Right cardiac atrium (tissue), 5 donors: Measurements from ENCODE around the gene TENM4. TPM values are rescaled to one million over a fixed set of nuclear protein-coding genes. Genes with fewer than 3 reads are reported as not detected.

Source experiments
- ATAC-seq, 2 donors: fragments of 200-7000 bp; cut with Tn5 transposase; one replicate each; pipeline versions ENCODE4 v1.8.0 to v1.9.1; 2020; ENCODE audit warnings: moderate library complexity in 2 of 2, mild to moderate bottlenecking in 1 of 2
- DNase-seq, 3 donors: peaks; one replicate each; pipeline ENCODE4 v3.0.0-alpha.2; 2020
- H3K27ac ChIP-seq: one replicate; pipeline ENCODE4 v1.5.1; 2013; ENCODE audit warnings: mild to moderate bottlenecking, low read length, control low read depth, moderate library complexity
- H3K27me3 ChIP-seq: one replicate; pipeline ENCODE4 v1.6.1; 2013; ENCODE audit not compliant: control insufficient read depth, insufficient read depth
- H3K4me1 ChIP-seq: one replicate; pipeline ENCODE4 v1.6.1; 2013; ENCODE audit warnings: low read length; ENCODE audit not compliant: control insufficient read depth, insufficient read depth
- H3K4me3 ChIP-seq: one replicate; pipeline ENCODE4 v1.5.1; 2013; ENCODE audit warnings: low read length, control low read depth
- H3K9me3 ChIP-seq: one replicate; pipeline ENCODE4 v1.6.1; 2013; ENCODE audit warnings: low read length; ENCODE audit not compliant: control insufficient read depth
- WGBS: extraction: QIAGEN DNeasy Blood & Tissue Kit; methylation state at CpG from one replicate; pipeline ENCODE4 v1.1.7; 2013; 5-methylcytosine and 5-hydroxymethylcytosine counted together
- intact Hi-C, 4 donors: fragments of 100-400 bp; cut with DNase I; formaldehyde crosslinking; loops; one replicate each; pipeline versions ENCODE4 v1.11.0 to v1.14.0; 2022 to 2023
- polyA plus RNA-seq: library from polyadenylated mRNA; stranded (reverse); fragments of 200-250 nt; gene quantifications from one replicate; pipeline ENCODE4 v1.2.3, GENCODE V29; 2013
- total RNA-seq, 4 donors: library from RNA; stranded (reverse); fragmentation: NEBNext Ultra II Directional; extraction: Animal tissue kit (Norgen Biotek cat#: 25700); gene quantifications; one replicate each; pipeline ENCODE4 v1.2.1, GENCODE V29; 2021
- donor health status: healthy with polysubstance abuse.
- donor health status: DM: no; HTN: yes; CAD: no.
- donor health status: DM: no; HTN: no; CAD: no.
- donor health status: DM: no; HTN: yes; CAD: no; lungs with severe emphysema.
- donor health status: DM: yes; HTN: yes; CAD: no.

The TENM4 gene
- total and polyA plus RNA-seq, 5 donors, result 0.26 to 2.3 (median 0.71) TPM

GRCh38 chr11:79325851-79326250 is 115.0 kb downstream of the TENM4 start:
- no peak overlapping the region for H3K27ac ChIP-seq
- H3K4me1 ChIP-seq, result no peaks in the 10 kb centered on the region
- DNase-seq (no peak), ATAC-seq (no peak)
- no peak overlapping the region for H3K4me3 ChIP-seq
- 92% methylated on average over 10 of the region's 10 CpGs for WGBS
- no peaks in the 10 kb centered on the region for H3K9me3 ChIP-seq
- intact Hi-C loops, result no loop called here
- no peaks in the 10 kb centered on the region for H3K27me3 ChIP-seq

GRCh38 chr11:79321263-79321662 is 119.6 kb downstream of the TENM4 start:
- no peaks in the 10 kb centered on the region for H3K9me3 ChIP-seq
- H3K27ac ChIP-seq, result no peak overlapping the region
- no peaks in the 10 kb centered on the region for H3K27me3 ChIP-seq
- no peak for DNase-seq
- no peaks in the 10 kb centered on the region for H3K4me1 ChIP-seq
- intact Hi-C loops, result loop anchor here in 1 of 4 donors (5.0 kb wide), 1 partner anchor 54 kb away; no protein-coding TSS in a partner anchor
- H3K4me3 ChIP-seq, result no peak overlapping the region
- ATAC-seq, result no peak
- WGBS, result 54% methylated on average over 6 of the region's 6 CpGs

DNA sequence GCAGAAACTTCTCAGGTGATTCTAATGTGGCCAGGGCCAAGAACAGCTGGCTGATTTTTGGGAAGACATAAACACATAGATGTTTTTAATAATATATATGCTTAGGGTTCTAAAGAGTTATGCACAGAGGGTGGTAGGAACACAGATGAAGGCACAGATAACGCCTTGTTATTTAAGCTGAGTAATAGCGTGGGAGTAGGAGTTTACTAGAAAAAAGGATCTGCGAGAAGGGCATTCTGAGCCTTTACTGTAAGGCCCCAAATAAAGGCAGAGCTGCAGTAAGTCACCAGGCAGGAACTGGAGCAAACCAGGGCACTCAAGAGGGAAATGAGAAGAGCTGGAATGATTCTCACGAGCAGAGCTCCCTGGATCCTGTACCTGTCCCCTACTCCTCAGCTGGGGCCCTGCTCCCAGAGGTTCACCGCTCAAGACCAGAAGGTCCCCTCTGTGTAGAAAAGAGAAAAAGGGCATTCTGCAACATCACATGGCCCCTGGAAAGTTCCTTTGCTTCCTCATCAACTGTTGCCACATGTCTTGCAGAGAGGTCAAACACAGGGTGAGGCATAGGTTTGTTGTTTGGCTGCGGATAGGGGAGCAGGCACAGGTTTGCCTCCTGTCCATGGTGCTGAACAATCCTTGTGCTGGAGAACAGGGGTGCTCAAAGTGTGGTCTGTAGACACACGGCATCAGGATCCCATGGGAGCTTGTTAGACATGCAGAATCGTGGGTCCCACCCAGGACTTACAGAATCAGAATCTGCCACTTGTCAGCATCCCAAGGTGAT is 125.7 kb downstream of the TENM4 start:
- DNase-seq (no peak), ATAC-seq (no peak)
- WGBS, result 70% methylated on average over 8 of the region's 8 CpGs
- H3K9me3 ChIP-seq, result no peaks in the 10 kb centered on the region
- no peak overlapping the region for H3K27ac ChIP-seq
- H3K27me3 ChIP-seq, result no peaks in the 10 kb centered on the region
- H3K4me3 ChIP-seq, result no peak overlapping the region
- no peaks in the 10 kb centered on the region for H3K4me1 ChIP-seq
- intact Hi-C loops, result no loop called here

DNA sequence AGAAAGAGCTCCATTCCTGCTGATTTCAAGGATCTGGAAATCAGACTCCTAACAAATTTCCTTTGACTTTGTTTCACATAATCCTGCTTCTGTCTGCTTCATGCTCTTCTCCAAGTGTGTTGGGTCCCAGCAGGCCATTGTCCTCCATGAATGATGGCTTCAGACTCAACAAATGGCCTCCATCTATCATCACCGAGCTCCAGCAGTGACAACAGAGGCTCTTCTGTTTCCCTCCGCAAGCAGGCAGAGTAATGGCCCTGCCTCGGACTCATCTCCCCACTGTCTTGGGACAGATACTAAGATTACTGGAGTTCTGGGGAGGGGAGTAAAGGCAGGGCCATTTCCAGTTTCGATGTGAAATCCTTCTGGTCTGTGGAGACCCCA is 127.3 kb downstream of the TENM4 start:
- Histone ChIP-seq H3K4me3 (no peak overlapping the region), H3K27ac (no peak overlapping the region), H3K4me1 (no peaks in the 10 kb centered on the region), H3K9me3 (no peaks in the 10 kb centered on the region), H3K27me3 (no peaks in the 10 kb centered on the region)
- 44% methylated on average over 4 of the region's 4 CpGs for WGBS
- DNase-seq (no peak), ATAC-seq (no peak)
- intact Hi-C loops, result no loop called here

GRCh38 chr11:79312617-79313529 is 128.0 kb downstream of the TENM4 start:
- Histone ChIP-seq H3K27ac (no peak overlapping the region), H3K27me3 (no peaks in the 10 kb centered on the region), H3K4me1 (no peaks in the 10 kb centered on the region), H3K9me3 (no peaks in the 10 kb centered on the region), H3K4me3 (no peak overlapping the region)
- intact Hi-C loops, result no loop called here
- ATAC-seq (peak in 1 of 2 donors; percentile 35), DNase-seq (peak in 1 of 3 donors; percentile 42)
- 29% methylated on average over 6 of the region's 6 CpGs for WGBS

DNA sequence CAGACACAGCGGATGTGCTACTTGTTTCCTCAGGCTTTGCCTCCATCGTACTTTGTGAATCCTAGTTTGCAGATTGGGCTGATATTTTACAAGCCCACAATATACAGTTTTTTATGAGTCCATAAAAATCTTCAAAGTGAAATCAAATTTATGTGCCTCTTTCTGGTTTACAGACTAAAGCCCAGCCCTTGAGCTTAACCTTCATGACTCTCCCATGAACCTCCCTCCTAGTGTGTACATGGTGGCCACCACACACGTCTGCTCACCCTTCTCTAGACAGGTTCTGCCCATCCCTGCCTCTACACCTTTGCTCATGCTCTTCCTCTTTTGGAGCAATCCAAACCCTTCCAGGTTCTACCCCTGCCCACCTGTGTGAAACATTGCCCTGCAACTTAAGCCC is 129.4 kb downstream of the TENM4 start:
- DNase-seq (no peak), ATAC-seq (no peak)
- no peaks in the 10 kb centered on the region for H3K9me3 ChIP-seq
- no peak overlapping the region for H3K4me3 ChIP-seq
- intact Hi-C loops, result no loop called here
- no peaks in the 10 kb centered on the region for H3K27me3 ChIP-seq
- H3K4me1 ChIP-seq, result no peaks in the 10 kb centered on the region
- H3K27ac ChIP-seq, result no peak overlapping the region
- 94% methylated on average over 3 of the region's 3 CpGs for WGBS

DNA sequence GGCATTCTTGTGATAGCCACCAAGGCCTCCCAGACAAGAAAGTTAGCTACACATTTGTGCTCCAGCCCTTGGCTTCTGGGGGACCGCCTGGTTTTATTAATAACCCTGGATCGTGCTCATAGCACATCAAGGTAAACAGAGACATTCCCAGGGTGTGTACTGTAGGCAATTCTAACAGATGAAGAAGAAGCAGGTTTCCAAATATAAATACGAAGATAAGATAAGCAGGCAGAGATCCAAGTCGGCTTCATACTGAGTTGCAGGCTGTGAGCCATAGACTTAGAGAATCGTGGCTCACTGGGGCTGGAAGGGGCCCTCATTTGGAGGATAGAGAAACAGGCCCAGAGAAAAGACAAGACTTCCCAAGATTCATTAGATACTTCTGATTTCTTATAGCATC is 131.4 kb downstream of the TENM4 start:
- DNase-seq (no peak), ATAC-seq (no peak)
- H3K4me3 ChIP-seq, result no peak overlapping the region
- H3K27me3 ChIP-seq, result no peaks in the 10 kb centered on the region
- intact Hi-C loops, result no loop called here
- H3K9me3 ChIP-seq, result no peaks in the 10 kb centered on the region
- WGBS, result 33% methylated on average over 5 of the region's 5 CpGs
- H3K27ac ChIP-seq, result no peak overlapping the region
- no peaks in the 10 kb centered on the region for H3K4me1 ChIP-seq

DNA sequence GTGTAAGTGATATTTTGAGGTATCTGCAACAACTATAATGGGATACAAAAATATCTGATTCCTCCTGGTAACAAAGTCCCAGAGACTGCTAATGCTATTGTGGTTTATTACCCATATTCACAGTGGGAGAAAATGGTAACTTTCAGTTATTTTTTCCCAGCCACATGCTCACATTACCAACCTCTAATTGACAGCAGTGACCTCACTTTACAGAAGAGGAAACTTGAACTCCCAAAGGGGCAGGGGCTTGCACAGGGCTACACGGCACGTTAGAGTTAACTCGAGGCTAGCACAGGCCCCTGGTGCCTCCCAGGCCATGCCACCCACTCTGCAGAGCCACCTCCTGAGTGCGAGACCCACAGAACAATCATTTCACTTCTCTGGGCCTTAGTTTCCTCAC is 132.4 kb downstream of the TENM4 start:
- 60% methylated on average over 4 of the region's 4 CpGs for WGBS
- no peak overlapping the region for H3K27ac ChIP-seq
- no peak for ATAC-seq
- intact Hi-C loops, result no loop called here
- H3K4me3 ChIP-seq, result no peak overlapping the region
- no peak for DNase-seq
- no peaks in the 10 kb centered on the region for H3K27me3 ChIP-seq
- H3K9me3 ChIP-seq, result no peaks in the 10 kb centered on the region
- H3K4me1 ChIP-seq, result no peaks in the 10 kb centered on the region

DNA sequence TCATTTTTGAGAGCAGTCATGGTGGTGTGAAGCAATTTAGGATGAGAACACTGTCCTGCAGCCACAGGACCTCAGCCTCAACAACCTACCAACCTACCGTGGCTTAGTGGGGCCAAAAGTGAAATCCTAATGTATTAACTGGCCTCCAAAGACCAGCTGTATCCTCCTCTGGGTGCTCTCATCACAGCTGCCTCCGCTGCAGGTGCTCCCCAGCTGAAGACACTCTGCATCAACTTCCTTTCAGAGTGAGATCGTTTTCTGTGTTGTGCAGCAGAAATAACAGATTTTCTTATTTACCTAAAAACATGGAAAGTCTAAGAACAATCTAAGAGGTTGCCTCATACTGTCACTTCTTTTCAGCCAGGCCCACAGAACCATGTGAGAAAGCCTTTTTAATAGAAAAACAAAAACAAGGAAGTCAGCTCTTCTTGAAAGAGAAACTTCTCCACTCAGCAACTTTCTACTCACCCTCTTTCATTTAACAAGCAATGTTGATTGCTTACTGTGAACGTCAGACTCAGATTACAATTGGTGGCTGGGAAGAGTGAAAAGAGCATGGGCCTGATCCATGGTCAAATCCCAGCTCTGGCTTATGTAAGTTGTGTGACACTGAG is 136.1 kb downstream of the TENM4 start:
- no peaks in the 10 kb centered on the region for H3K4me1 ChIP-seq
- ATAC-seq (no peak), DNase-seq (no peak)
- WGBS, result 59% methylated on average over 4 of the region's 4 CpGs
- H3K9me3 ChIP-seq, result no peaks in the 10 kb centered on the region
- H3K27ac ChIP-seq, result no peak overlapping the region
- no peaks in the 10 kb centered on the region for H3K27me3 ChIP-seq
- no peak overlapping the region for H3K4me3 ChIP-seq
- intact Hi-C loops, result no loop called here

GRCh38 chr11:79296141-79296540 is 144.7 kb downstream of the TENM4 start:
- DNase-seq (no peak), ATAC-seq (no peak)
- Histone ChIP-seq H3K9me3 (no peaks in the 10 kb centered on the region), H3K4me1 (no peaks in the 10 kb centered on the region), H3K27me3 (no peaks in the 10 kb centered on the region), H3K4me3 (no peak overlapping the region), H3K27ac (no peak overlapping the region)
- WGBS, result 44% methylated on average over 3 of the region's 3 CpGs
- intact Hi-C loops, result no loop called here
